ENCODE data around the gene MAPK8IP2.
"Not testable (repeated sequence)": the region's sequence is repeated elsewhere in the genome, so short reads cannot be mapped to it uniquely, and the experiment has no call there.

The MAPK8IP2 gene

DNA sequence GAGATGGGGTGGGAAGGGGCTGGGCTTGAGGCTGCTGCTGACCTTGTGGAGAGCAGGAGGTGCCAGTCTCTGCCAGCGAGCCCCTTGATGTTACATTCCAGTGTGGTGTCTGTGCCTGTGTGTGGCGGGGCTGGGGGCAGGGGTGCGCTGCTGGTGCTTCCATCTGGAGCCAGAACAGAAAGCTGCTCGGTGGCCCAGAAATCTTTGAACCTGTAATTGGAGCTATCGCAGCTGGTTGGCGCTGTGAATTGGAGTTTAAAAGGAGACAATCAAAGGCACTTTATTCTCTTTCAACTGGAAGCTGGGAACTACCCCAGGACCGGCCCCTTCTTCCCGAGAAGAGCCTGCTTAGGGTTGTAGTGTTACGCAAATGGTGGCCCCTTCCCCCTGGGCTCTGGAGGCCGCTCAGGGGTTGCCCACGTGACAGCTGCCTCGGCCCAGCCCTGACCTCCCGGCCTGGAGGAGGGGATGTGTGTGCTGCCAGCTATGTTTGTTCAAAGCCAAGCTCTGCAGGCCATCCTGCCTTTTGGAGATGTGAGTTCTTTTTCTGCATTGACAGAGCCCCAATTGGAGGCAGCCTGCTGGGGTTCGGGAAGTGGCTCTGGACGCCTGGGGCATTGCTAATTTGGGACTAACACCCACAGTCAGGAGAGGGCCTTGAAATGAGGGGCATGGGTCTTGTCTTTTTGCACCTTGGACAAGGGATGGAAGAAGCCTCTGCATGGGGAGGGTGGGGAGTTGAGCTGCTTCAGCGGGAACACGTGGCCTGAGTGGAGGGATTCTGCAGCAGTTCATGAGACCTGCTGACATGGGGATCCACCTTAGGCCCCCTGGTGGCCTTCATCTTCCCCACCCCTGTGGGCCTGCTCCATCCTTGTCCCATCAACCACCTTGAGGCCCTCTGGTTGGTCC, 41.4 kb downstream of the MAPK8IP2 start:
- no peak for DNase-seq

DNA sequence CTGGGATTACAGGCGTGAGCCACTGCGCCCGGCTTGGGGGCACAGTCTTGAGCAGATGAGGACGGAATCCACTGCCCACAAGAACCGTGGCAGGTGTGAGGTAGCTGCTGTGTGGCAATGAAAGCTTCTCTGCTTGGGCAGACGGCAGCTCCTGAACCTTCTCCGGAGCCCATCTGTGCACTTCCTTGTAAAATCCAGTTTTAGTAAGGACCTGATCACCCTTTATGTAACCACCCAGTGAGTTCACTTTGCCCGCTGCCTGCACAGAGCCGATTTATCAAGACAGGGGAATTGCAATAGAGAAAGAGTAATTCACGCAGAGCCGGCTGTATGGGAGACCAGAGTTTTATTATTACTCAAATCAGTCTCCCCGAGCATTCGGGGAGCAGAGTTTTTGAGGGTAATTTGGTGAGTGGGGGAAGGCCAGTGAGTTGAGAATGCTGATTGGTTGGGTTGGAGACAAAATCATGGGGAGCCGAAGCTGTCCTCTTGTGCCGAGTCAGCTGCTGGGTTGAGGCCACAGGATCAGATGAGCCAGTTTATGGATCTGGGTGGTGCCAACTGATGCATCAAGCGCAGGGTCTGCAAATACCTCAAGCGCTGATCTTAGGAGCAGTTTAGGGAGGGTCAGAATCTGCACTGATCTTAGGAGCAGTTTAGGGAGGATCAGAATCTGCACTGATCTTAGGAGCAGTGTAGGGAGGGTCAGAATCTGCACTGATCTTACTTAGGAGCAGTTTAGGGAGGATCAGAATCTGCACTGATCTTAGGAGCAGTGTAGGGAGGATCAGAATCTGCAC, 42.6 kb downstream of the MAPK8IP2 start:
- not testable (repeated sequence) for DNase-seq

DNA sequence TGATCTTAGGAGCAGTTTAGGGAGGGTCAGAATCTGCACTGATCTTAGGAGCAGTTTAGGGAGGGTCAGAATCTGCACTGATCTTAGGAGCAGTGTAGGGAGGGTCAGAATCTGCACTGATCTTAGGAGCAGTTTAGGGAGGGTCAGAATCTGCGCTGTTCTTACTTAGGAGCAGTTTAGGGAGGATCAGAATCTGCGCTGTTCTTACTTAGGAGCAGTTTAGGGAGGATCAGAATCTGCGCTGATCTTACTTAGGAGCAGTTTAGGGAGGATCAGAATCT, 43.2 kb downstream of the MAPK8IP2 start:
- not testable (repeated sequence) for DNase-seq

DNA sequence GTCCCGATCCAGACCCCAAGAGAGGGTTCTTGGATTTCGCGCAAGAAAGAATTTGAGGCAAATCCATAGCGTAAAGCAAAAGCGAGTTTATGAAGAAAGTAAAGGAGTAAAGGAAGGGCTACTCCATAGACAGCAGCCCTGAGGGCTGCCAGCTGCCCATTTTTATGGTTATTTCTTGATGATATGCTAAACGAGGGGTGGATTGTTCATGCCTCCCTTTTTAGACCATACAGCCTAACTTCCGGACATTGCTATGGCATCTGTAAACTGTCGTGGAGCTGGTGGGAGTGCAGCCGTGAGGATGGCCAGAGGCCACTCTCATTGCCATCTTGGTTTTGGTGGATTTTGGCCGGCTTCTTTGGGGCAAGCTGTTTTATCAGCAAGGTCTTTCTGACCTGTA, 52.7 kb downstream of the MAPK8IP2 start:
- DNase-seq = no peak

DNA sequence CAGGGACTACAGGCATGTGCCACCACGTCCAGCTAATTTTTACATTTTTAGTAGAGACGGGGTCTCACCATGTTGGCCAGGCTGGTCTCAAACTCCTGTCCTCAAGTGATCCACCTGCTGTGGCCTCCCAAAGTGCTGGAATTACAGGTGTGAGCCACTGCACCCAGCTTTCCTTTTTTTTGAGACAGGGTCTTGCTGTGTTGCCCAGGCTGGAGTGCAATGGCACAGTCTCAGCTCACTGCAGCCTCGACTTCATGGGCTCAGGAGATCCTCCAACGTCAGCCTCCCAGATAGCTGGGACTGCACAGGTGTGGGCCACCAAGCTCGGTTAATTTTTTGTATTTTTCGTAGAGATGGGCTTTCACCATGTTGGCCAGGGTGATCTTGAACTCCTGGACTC, 54.1 kb downstream of the MAPK8IP2 start:
- not testable (repeated sequence) for DNase-seq

DNA sequence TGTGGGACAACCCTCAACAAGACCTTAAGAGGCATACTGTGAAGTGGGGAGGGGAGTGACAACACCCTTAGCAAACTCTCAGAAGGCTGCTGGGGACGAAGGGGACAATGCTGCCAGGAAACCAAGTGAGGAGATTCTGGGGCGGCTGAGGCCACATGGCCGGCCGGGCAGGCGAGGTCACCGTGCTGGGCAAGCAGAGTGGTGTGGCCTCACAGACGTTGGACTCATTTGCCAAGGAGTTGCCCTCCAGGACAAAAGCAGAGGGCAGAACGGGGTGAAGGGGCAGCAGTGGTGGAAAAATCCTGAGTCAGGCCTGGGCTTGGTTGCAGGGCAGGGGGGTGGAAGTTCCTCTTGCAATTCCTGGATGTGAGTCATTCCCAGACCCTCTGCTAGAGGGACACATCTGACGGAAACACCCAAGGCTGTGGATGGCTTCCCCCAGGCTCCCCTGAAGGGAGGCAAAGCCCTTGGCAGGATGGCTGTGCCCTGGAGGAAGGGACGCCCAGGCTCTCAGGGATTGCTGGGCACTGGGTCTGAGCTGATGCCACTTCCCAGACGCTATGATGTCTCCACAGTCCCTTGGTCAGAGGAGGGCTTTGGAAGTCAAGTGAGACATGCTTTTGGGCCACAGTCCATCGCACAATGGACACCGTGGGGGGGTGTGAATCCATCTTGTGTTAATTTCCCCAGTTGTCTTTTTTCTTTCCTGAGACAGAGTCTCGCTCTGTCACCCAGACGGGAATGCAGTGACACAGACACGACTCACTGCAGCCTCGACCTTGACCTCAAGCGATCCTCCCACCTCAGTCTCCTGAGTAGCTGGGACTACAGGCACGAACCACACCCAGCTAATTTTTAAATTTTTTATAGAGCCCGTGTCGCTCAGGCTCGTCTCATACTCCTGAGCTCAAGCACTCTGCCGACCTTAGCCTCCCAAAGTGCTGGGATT, 55.8 kb downstream of the MAPK8IP2 start:
- no peak for DNase-seq

DNA sequence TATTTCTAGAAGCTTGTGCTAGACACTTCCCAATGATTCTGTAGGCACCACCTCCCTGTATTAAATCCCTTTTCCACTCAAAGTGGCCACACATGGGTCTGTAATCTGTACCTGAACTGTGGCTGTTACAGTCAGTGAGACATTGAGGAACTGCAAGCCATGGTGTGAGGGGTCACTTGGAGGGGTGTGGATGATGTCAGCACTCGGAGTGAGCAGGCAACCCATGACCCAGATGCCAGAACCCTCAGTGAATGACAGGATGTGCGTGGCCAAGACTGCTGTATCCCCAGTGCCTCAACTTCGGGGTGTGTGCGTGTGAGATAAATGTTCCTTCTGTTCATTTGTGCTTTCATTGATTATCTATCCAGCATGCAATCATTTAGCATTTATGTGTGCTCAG, 57.3 kb downstream of the MAPK8IP2 start:
- DNase-seq = no peak

DNA sequence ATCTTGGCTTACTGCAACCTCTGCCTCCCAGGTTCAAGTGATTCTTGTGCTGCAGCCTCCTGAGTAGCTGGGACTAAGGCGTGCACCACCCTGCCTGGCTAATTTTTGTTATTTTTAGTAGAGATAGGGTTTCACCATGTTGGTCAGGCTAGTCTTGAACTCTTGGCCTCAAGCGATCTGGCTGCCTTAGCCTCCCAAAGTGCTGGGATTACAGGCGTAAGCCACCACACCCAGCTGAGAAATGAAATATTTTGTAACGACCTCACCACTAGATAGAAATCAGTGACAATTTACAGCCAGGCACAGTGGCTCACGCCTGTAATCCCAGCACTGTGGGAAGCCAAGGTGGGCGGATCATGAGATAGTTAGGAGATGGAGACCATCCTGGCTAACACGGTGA, 59.1 kb downstream of the MAPK8IP2 start:
- not testable (repeated sequence) for DNase-seq

DNA sequence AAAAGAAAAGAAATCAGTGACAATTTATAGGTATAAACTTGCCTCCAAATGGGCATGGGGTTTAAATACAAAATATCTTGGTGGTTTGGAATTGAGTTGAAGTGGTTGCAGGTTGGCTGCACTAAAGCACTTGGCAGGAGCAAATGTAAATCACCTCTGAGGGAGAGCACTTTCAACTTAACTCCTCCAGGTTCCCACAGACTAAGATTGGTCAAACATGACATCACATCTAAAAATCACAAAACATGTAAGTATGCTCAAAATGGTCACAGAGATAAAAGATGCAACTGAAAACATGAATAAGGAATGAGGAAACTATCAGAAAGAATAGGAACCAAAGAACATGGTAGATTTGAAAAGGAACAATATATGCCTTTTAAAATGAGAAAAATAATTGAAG, 59.7 kb downstream of the MAPK8IP2 start:
- DNase-seq = no peak

All from activated CD8-positive, alpha-beta memory T cell treated with anti-CD3 and anti-CD28 coated beads, Interleukin-2, amount 50 U/mL, for 4 hours (primary cell).